Osteoblast (primary cell): ENCODE measurements around the gene ARNT2. TPM values are rescaled to one million over a fixed set of nuclear protein-coding genes. Genes with fewer than 3 reads are reported as not detected.

Experiments used
- DNase-seq: peaks from one replicate; pipeline ENCODE4 v3.0.0; 2011; ENCODE audit warnings: low spot score, mixed read lengths; ENCODE audit not compliant: insufficient read length; ENCODE audit errors: missing footprints
- H2AFZ ChIP-seq: 2 replicates; pipeline ENCODE4 v1.6.0; 2011; ENCODE audit warnings: mild to moderate bottlenecking, low read length
- H3K27ac ChIP-seq: 2 replicates; pipeline ENCODE4 v1.5.1; 2011; ENCODE audit warnings: mild to moderate bottlenecking, low read depth, low read length, moderate library complexity
- H3K27me3 ChIP-seq: 2 replicates; pipeline ENCODE4 v1.6.0; 2012; ENCODE audit warnings: mild to moderate bottlenecking, control low read depth, inconsistent platforms, low read length, moderate library complexity; ENCODE audit not compliant: insufficient read depth
- H3K36me3 ChIP-seq: 2 replicates; pipeline ENCODE4 v1.5.1; 2011; ENCODE audit warnings: mild to moderate bottlenecking, low read length, control low read depth, moderate library complexity; ENCODE audit not compliant: insufficient read depth
- H3K4me1 ChIP-seq: 2 replicates; pipeline ENCODE4 v1.5.1; 2011; ENCODE audit warnings: mild to moderate bottlenecking, low read length, control low read depth, moderate library complexity; ENCODE audit not compliant: insufficient read depth
- H3K4me2 ChIP-seq: 2 replicates; pipeline ENCODE4 v1.6.0; 2011; ENCODE audit warnings: mild to moderate bottlenecking, low read length; ENCODE audit not compliant: insufficient read depth
- H3K4me3 ChIP-seq: fragments of 200-600 bp; sonication (generic); 3 replicates; pipeline ENCODE4 v1.5.1; 2012; ENCODE audit warnings: mild to moderate bottlenecking, low read length, inconsistent platforms; ENCODE audit not compliant: insufficient read depth
- H3K79me2 ChIP-seq: 2 replicates; pipeline ENCODE4 v1.6.0; 2012; ENCODE audit warnings: mild to moderate bottlenecking, low read length, control low read depth, inconsistent platforms; ENCODE audit not compliant: insufficient read depth
- H3K9me3 ChIP-seq: 2 replicates; pipeline ENCODE4 v1.5.1; 2011; ENCODE audit warnings: low read depth, low read length, control low read depth
- H4K20me1 ChIP-seq: 2 replicates; pipeline ENCODE4 v1.6.0; 2012; ENCODE audit warnings: mild to moderate bottlenecking, low read length, control low read depth; ENCODE audit not compliant: insufficient read depth
- CTCF ChIP-seq: IDR thresholded peaks from 2 replicates; pipeline ENCODE4 v1.5.1; 2011; ENCODE audit warnings: mild to moderate bottlenecking, low read depth, low read length, moderate library complexity; ENCODE audit errors: extremely low read depth
- total RNA-seq: library from RNA; depleted of rRNA; stranded (reverse); fragments of >200 nt; gene quantifications from 2 replicates; pipeline ENCODE4 v1.2.3, GENCODE V29; 2012

Gene ARNT2
- total RNA-seq, 1 donor = 30.0 TPM

DNA sequence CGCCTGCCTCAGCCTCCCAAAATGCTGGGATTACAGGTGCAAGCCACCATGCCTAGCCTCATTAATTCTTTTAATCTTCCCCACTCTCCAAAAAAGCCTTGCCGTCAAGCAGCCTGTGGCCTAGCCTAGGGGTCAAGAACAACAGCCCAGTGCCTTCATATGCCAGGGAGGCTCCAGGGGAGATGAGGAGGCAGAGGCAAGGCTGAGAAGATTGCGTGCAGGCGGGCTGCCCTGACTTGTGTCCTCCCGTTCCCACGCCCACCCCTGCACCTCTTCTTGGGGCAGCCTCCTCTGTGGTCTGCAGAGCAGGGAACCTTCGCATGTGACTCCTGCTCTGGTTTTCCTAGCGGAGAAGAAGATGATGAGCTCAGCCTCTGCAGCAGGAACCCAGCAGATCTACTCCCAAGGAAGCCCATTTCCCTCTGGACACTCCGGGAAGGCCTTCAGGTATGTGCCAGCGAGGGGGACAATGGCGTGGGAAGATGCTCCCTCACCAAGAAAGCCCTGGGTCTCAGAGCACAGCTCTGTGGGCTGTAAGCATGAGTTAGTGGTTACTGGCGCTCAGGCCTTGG is 172.4 kb downstream of the ARNT2 start:
- peaks cover 52% of the 10 kb centered on the region for H3K36me3 ChIP-seq
- no peak for DNase-seq
- H3K27me3 ChIP-seq = no peaks in the 10 kb centered on the region
- no peak overlapping the region for H3K27ac ChIP-seq
- no peak for TF ChIP-seq CTCF
- H3K4me2 ChIP-seq = no peak overlapping the region
- no peak overlapping the region for H2AFZ ChIP-seq
- peaks cover 3% of the 10 kb centered on the region for H3K4me1 ChIP-seq
- no peaks in the 10 kb centered on the region for H3K9me3 ChIP-seq
- no peak overlapping the region for H3K4me3 ChIP-seq
- no peaks in the 10 kb centered on the region for H4K20me1 ChIP-seq
- H3K79me2 ChIP-seq = no peaks in the 10 kb centered on the region

DNA sequence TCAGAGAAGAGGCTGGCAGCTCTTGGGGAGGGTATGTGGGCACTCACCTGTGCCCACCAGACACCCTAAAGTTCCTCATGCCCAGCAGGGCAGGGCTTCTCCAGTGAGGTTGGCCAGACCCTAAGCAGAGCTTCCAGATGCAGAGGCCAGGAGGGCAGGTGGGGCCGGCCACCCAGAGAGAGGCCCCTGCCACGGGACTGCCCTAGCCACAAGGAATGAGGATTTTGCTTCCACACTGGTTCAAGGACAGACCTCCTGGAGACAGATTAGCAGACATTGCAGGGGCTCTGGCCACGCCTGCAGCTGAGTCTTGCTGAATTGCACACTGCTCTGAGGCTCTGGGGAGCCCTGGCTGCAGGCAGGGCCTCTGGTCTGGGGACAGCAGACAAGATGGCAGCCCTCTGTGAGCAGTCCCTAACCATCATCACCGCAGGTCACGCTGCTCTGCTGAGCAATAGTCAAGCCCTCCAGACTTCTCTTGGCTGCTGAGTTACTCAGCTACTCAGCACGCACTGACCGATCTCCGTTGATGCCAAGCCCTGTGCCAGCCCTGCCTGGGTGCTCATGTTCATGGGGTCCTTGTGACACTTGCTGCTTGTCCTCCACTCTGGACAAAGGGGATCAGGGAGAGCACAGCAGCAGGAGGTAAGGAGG is 173.5 kb downstream of the ARNT2 start:
- TF ChIP-seq CTCF = no peak
- H3K4me1 ChIP-seq = peaks cover 7% of the 10 kb centered on the region
- no peaks in the 10 kb centered on the region for H3K79me2 ChIP-seq
- H3K4me2 ChIP-seq = no peak overlapping the region
- H3K9me3 ChIP-seq = no peaks in the 10 kb centered on the region
- no peak for DNase-seq
- H2AFZ ChIP-seq = no peak overlapping the region
- no peaks in the 10 kb centered on the region for H3K27me3 ChIP-seq
- H4K20me1 ChIP-seq = no peaks in the 10 kb centered on the region
- no peak overlapping the region for H3K27ac ChIP-seq
- H3K36me3 ChIP-seq = peaks cover 59% of the 10 kb centered on the region
- H3K4me3 ChIP-seq = no peak overlapping the region

GRCh38 chr15:80578206-80578595 is 174.0 kb downstream of the ARNT2 start:
- Histone ChIP-seq H3K36me3 (peaks cover 64% of the 10 kb centered on the region), H3K27me3 (no peaks in the 10 kb centered on the region), H3K4me1 (peaks cover 7% of the 10 kb centered on the region), H3K79me2 (no peaks in the 10 kb centered on the region), H3K27ac (no peak overlapping the region), H3K4me2 (no peak overlapping the region), H4K20me1 (no peaks in the 10 kb centered on the region), H2AFZ (no peak overlapping the region), H3K9me3 (no peaks in the 10 kb centered on the region), H3K4me3 (no peak overlapping the region)
- TF ChIP-seq CTCF = no peak
- DNase-seq = no peak

- Histone ChIP-seq H3K9me3 (no peaks in the 10 kb centered on the region), H3K27me3 (no peaks in the 10 kb centered on the region), H3K79me2 (no peaks in the 10 kb centered on the region), H3K4me1 (peaks cover 7% of the 10 kb centered on the region), H3K27ac (no peak overlapping the region), H2AFZ (no peak overlapping the region), H4K20me1 (no peaks in the 10 kb centered on the region), H3K4me2 (no peak overlapping the region), H3K36me3 (peaks cover 65% of the 10 kb centered on the region), H3K4me3 (no peak overlapping the region)
- peak; percentile 73 for DNase-seq
- TF ChIP-seq CTCF = no peak
Observed at GRCh38 chr15:80578871-80579270, 174.7 kb downstream of the ARNT2 start.
